ENCODE measurements around the gene WNK2.
A peak's percentile ranks its signal among the peaks of the same experiment; 100 is the strongest.

Gene WNK2

GRCh38 chr9:93260263-93261066 lies 76.5 kb downstream of the WNK2 start:
- Histone ChIP-seq H3K9me3 (no peaks in the 10 kb centered on the region), H3K4me1 (no peaks in the 10 kb centered on the region), H3K36me3 (replicated peaks) (peaks cover 7% of the 10 kb centered on the region), H3K4me3 (no peak overlapping the region), H3K27me3 (ENCODE audit: low read depth) (no peaks in the 10 kb centered on the region)
- peak in 1 of 2 experiments; percentile 5 for DNase-seq (ENCODE audit: low spot score in 2 of 2)
- in situ Hi-C loops (cut with MboI; ENCODE audit: low sequenced_read_pairs): no loop called here

GRCh38 chr9:93261281-93261680 lies 77.3 kb downstream of the WNK2 start:
- in situ Hi-C loops (cut with MboI; ENCODE audit: low sequenced_read_pairs): no loop called here
- H3K4me1 ChIP-seq: no peaks in the 10 kb centered on the region
- no peaks in the 10 kb centered on the region for H3K9me3 ChIP-seq
- H3K27me3 ChIP-seq (ENCODE audit: low read depth): no peaks in the 10 kb centered on the region
- H3K4me3 ChIP-seq: no peak overlapping the region
- peak in 1 of 2 experiments; percentile 6 for DNase-seq (ENCODE audit: low spot score in 2 of 2)
- peaks cover 7% of the 10 kb centered on the region for H3K36me3 ChIP-seq (replicated peaks)

GRCh38 chr9:93261735-93262523 lies 78.0 kb downstream of the WNK2 start:
- in situ Hi-C loops (cut with MboI; ENCODE audit: low sequenced_read_pairs): no loop called here
- no peaks in the 10 kb centered on the region for H3K4me1 ChIP-seq

GRCh38 chr9:93262537-93263310 lies 78.8 kb downstream of the WNK2 start:
- DNase-seq (ENCODE audit: low spot score in 2 of 2): peak in 1 of 2 experiments; percentile 3
- in situ Hi-C loops (cut with MboI; ENCODE audit: low sequenced_read_pairs): no loop called here
- H3K27me3 ChIP-seq (ENCODE audit: low read depth): no peaks in the 10 kb centered on the region
- no peaks in the 10 kb centered on the region for H3K4me1 ChIP-seq
- H3K4me3 ChIP-seq: no peak overlapping the region
- H3K9me3 ChIP-seq: no peaks in the 10 kb centered on the region
- H3K36me3 ChIP-seq (replicated peaks): peaks cover 7% of the 10 kb centered on the region; the same call in 1 of the 2 replicates

More at GRCh38 chr9:93261735-93262523, 78.0 kb downstream of the WNK2 start:
- peak in 1 of 2 experiments; percentile 8 for DNase-seq (ENCODE audit: low spot score in 2 of 2)
- H3K36me3 ChIP-seq (replicated peaks): peaks cover 7% of the 10 kb centered on the region
- H3K9me3 ChIP-seq: no peaks in the 10 kb centered on the region
- H3K4me3 ChIP-seq: no peak overlapping the region
- H3K27me3 ChIP-seq (ENCODE audit: low read depth): no peaks in the 10 kb centered on the region

GRCh38 chr9:93263334-93264229 lies 79.6 kb downstream of the WNK2 start:
- Histone ChIP-seq H3K36me3 (replicated peaks) (peaks cover 8% of the 10 kb centered on the region; the same call in 1 of the 2 replicates), H3K27me3 (ENCODE audit: low read depth) (no peaks in the 10 kb centered on the region), H3K4me1 (no peaks in the 10 kb centered on the region), H3K4me3 (no peak overlapping the region), H3K9me3 (no peaks in the 10 kb centered on the region)
- DNase-seq (ENCODE audit: low spot score in 2 of 2): peak in 1 of 2 experiments; percentile 3
- in situ Hi-C loops (cut with MboI; ENCODE audit: low sequenced_read_pairs): no loop called here

- Histone ChIP-seq H3K4me1 (no peaks in the 10 kb centered on the region), H3K36me3 (replicated peaks) (peaks cover 14% of the 10 kb centered on the region), H3K4me3 (no peak overlapping the region), H3K27me3 (ENCODE audit: low read depth) (no peaks in the 10 kb centered on the region), H3K9me3 (no peaks in the 10 kb centered on the region)
- in situ Hi-C loops (cut with MboI; ENCODE audit: low sequenced_read_pairs): no loop called here
- DNase-seq (ENCODE audit: low spot score in 2 of 2): peak in 1 of 2 experiments; percentile 4
Observed at GRCh38 chr9:93264338-93265125, 80.6 kb downstream of the WNK2 start.

- no peaks in the 10 kb centered on the region for H3K9me3 ChIP-seq
- DNase-seq (ENCODE audit: low spot score in 2 of 2): peak in 1 of 2 experiments; percentile 6
- H3K4me3 ChIP-seq: no peak overlapping the region
- no peaks in the 10 kb centered on the region for H3K27me3 ChIP-seq (ENCODE audit: low read depth)
- peaks cover 20% of the 10 kb centered on the region for H3K36me3 ChIP-seq (replicated peaks)
- in situ Hi-C loops (cut with MboI; ENCODE audit: low sequenced_read_pairs): no loop called here
- H3K4me1 ChIP-seq: no peaks in the 10 kb centered on the region
Observed at GRCh38 chr9:93265301-93265971, 81.5 kb downstream of the WNK2 start.

- H3K9me3 ChIP-seq: no peaks in the 10 kb centered on the region
- no peak overlapping the region for H3K4me3 ChIP-seq
- H3K4me1 ChIP-seq: no peaks in the 10 kb centered on the region
- no peaks in the 10 kb centered on the region for H3K27me3 ChIP-seq (ENCODE audit: low read depth)
- no peak for DNase-seq (ENCODE audit: low spot score in 2 of 2)
- in situ Hi-C loops (cut with MboI; ENCODE audit: low sequenced_read_pairs): no loop called here
- H3K36me3 ChIP-seq (replicated peaks): peaks cover 25% of the 10 kb centered on the region
Observed at GRCh38 chr9:93265972-93266371, 82.0 kb downstream of the WNK2 start.

- Histone ChIP-seq H3K27me3 (ENCODE audit: low read depth) (no peaks in the 10 kb centered on the region), H3K9me3 (no peaks in the 10 kb centered on the region), H3K4me3 (no peak overlapping the region), H3K4me1 (no peaks in the 10 kb centered on the region), H3K36me3 (replicated peaks) (peaks cover 28% of the 10 kb centered on the region)
- no peak for DNase-seq (ENCODE audit: low spot score in 2 of 2)
- in situ Hi-C loops (cut with MboI; ENCODE audit: low sequenced_read_pairs): no loop called here
Observed at GRCh38 chr9:93266521-93267001, 82.6 kb downstream of the WNK2 start.

GRCh38 chr9:93267091-93267541 lies 83.2 kb downstream of the WNK2 start:
- Histone ChIP-seq H3K4me3 (no peak overlapping the region), H3K36me3 (replicated peaks) (peaks cover 31% of the 10 kb centered on the region), H3K9me3 (no peaks in the 10 kb centered on the region), H3K27me3 (ENCODE audit: low read depth) (no peaks in the 10 kb centered on the region), H3K4me1 (no peaks in the 10 kb centered on the region)
- DNase-seq (ENCODE audit: low spot score in 2 of 2): no peak
- in situ Hi-C loops (cut with MboI; ENCODE audit: low sequenced_read_pairs): no loop called here

- Histone ChIP-seq H3K9me3 (no peaks in the 10 kb centered on the region), H3K4me1 (no peaks in the 10 kb centered on the region), H3K4me3 (no peak overlapping the region), H3K36me3 (replicated peaks) (peaks cover 31% of the 10 kb centered on the region), H3K27me3 (ENCODE audit: low read depth) (no peaks in the 10 kb centered on the region)
- no peak for DNase-seq (ENCODE audit: low spot score in 2 of 2)
- in situ Hi-C loops (cut with MboI; ENCODE audit: low sequenced_read_pairs): no loop called here
Observed at GRCh38 chr9:93267681-93268505, 84.0 kb downstream of the WNK2 start.
